Erythroblast (primary cell): ENCODE results near the gene TMEM229B.

Experiments
- GATA1 ChIP-seq: IDR thresholded peaks from 2 replicates; pipeline ENCODE4 v1.6.1; 2011; ENCODE audit warnings: low read depth, mild to moderate bottlenecking, control low read depth, low read length, moderate library complexity
- POLR2A ChIP-seq: IDR thresholded peaks from 2 replicates; pipeline ENCODE4 v1.6.1; 2011; ENCODE audit warnings: mild to moderate bottlenecking, low read length

DNA sequence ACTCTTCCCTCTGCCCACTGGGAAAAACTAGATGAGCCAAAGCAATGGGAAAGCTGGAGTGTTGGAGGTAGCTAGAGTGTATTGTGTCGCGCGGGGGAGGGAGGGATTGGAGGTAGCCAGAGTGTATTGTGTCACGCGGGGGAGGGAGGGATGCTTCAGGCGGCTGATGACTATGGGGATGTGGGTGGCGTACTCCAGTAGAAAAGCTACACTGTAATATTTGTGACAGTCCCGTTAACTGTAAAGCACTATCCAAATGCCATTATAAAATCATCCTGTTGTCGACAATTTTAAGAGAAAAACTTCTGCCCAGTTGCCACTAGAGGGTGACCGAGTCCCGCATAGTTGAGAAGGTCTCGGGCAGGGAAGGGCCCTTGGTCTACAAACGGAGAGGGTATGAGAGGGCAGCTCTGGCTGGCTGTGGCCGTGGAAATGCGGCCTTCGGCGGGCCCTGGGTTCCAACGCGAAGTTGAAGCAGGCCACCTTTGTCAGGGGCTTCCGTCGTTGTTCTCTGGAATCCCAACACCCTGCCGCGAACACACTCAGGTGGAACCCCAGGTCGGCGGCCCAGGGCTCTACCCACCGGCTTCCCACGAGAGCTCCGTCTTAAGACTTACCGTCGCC, 61.4 kb downstream of the TMEM229B start:
- TF ChIP-seq POLR2A: no peak
- TF ChIP-seq GATA1: no peak
